ENCODE data around the gene DOCK2.

The DOCK2 gene

DNA sequence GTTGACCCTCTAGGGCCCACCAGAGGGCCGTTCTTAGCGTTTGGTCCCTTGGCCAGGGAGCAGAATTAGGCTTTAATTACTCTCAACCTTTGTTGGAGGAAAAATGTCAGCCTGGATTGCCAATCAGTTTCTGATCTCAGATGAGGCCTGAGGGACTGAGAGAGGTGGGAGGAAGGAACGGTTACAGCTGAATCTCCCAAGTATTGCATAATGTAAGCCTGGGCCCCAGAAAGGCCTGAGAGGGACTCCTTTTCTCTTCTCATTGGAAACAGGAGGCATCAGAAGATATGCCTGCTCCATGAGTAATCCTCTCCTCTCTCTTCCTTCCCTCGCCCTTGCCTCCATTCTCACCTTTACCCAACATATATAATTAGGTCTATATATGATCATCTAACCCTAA lies 237.5 kb downstream of the DOCK2 start:
- no peak for DNase-seq (ENCODE audit: low spot score)
- TF ChIP-seq, protein P1, sequence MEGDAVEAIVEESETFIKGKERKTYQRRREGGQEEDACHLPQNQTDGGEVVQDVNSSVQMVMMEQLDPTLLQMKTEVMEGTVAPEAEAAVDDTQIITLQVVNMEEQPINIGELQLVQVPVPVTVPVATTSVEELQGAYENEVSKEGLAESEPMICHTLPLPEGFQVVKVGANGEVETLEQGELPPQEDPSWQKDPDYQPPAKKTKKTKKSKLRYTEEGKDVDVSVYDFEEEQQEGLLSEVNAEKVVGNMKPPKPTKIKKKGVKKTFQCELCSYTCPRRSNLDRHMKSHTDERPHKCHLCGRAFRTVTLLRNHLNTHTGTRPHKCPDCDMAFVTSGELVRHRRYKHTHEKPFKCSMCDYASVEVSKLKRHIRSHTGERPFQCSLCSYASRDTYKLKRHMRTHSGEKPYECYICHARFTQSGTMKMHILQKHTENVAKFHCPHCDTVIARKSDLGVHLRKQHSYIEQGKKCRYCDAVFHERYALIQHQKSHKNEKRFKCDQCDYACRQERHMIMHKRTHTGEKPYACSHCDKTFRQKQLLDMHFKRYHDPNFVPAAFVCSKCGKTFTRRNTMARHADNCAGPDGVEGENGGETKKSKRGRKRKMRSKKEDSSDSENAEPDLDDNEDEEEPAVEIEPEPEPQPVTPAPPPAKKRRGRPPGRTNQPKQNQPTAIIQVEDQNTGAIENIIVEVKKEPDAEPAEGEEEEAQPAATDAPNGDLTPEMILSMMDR (conservative IDR thresholded peaks at IDR 0.05; ENCODE audit: low read depth) = no peak
- ChIA-PET CTCF (no interaction called here), POLR2A (ENCODE audit: low non-redundant PET) (no interaction called here)
- H3K27ac ChIP-seq = no peak overlapping the region

DNA sequence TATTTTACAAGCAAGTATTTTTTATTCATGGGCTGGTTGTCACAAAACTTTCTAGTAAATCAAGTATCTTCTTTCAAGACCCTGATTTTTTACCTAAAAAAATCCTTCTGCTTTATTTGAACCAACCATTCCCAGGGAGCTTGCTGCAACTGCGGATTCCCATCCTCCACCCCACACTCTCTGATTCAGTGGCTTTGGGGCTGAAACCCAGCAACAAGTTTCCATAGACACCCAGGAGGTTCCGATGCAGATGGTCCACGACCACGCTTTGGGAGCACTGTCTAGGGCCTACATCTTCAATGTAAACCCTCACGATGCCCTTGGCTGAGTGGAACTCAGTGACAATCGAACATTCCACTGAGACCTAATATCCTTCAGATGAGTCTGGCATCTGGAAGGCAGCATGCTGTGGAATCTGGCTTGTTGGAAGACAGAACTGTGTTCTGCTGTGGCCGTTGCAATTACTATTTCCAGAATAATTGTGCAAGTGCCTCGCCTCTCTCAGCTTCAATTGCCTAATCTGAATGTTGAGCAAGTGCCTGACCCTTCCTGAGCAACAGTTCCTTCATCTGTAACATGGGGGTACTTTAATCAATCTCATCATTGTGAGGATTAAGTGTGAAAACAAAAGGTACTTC lies 238.1 kb downstream of the DOCK2 start:
- H3K27ac ChIP-seq = no peak overlapping the region
- ChIA-PET POLR2A (ENCODE audit: low non-redundant PET) (no interaction called here), CTCF (no interaction called here)
- TF ChIP-seq, protein P1 (conservative IDR thresholded peaks at IDR 0.05; ENCODE audit: low read depth) = no peak
- DNase-seq (ENCODE audit: low spot score) = no peak

DNA sequence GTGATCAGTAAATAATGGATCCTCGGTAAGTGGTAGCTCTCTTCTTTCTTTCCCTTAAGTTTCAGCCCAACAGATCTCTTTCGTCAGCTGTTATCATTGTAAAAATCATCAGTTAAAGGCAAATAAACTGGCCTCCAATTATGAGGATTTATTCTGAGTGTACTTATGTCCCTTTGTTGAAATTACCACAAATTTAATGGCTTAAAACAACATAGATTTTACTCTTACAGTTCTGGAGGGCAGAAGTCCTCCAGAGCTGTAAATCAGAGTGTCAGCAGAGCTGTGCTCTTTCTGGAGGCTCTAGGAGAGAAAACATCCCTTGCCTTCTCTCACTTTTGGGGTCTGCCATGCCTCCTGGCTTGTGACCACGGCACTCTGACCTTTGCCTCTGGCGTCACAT lies 238.7 kb downstream of the DOCK2 start:
- no peak overlapping the region for H3K27ac ChIP-seq
- TF ChIP-seq, protein P1 (conservative IDR thresholded peaks at IDR 0.05; ENCODE audit: low read depth) = no peak
- DNase-seq (ENCODE audit: low spot score) = no peak
- POLR2A ChIA-PET (ENCODE audit: low non-redundant PET) = no interaction called here
- CTCF ChIA-PET = no interaction called here

DNA sequence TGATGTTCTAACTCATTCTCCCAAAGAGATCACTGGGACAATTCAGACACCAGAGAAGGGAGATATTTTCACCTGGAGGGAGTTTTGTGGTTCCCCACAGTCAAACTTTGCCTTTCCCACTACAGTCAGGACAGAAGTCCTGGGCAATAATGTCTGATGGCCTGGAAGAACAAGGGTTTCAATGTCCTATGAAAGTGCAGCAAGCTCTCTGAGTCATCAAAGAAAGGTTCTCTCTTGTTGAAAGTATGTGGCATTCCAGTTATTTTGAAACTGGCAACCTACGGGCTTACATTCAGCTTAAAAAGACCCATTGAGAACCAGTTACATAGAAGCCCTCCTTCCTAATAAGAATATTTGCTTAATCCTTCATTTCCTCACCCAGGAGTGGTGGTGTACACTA lies 239.3 kb downstream of the DOCK2 start:
- TF ChIP-seq, protein P1 (conservative IDR thresholded peaks at IDR 0.05; ENCODE audit: low read depth) = no peak
- H3K27ac ChIP-seq = no peak overlapping the region
- CTCF ChIA-PET = no interaction called here
- no peak for DNase-seq (ENCODE audit: low spot score)
- POLR2A ChIA-PET (ENCODE audit: low non-redundant PET) = no interaction called here

GRCh38 chr5:169880012-169880663 lies 243.1 kb downstream of the DOCK2 start:
- no peak overlapping the region for H3K27ac ChIP-seq
- ChIA-PET POLR2A (ENCODE audit: low non-redundant PET) (no interaction called here), CTCF (interaction anchor here (0.6 kb wide), 1 partner anchor 12 kb away, joined by 3 read pairs; no protein-coding TSS in a partner anchor)
- TF ChIP-seq, protein P1 (conservative IDR thresholded peaks at IDR 0.05; ENCODE audit: low read depth) = no peak
- DNase-seq (ENCODE audit: low spot score) = no peak

DNA sequence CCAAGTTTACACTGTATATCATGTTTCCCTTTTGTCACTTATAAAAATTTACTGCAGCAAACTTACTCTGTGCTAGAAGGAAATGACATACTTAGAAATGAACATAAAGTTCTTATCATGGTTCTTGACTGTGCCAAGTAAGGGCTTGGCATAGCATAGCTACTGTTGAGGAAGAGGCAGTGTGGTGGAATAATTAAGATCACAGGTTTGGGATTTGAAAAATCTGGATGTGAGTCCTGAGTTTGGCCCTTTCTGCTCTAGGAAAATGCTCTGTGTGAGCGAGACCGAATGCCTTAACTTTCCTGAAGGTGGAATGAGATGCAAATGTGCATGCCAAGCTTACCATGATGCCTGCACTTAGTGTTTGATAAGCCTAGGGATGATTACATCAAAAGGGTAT lies 243.7 kb downstream of the DOCK2 start:
- H3K27ac ChIP-seq = no peak overlapping the region
- DNase-seq (ENCODE audit: low spot score) = no peak
- TF ChIP-seq, protein P1 (conservative IDR thresholded peaks at IDR 0.05; ENCODE audit: low read depth) = no peak
- ChIA-PET CTCF (interaction anchor here (0.6 to 0.7 kb wide), 2 partner anchors 13 to 33 kb away, joined by 3 read pairs; no protein-coding TSS in a partner anchor), POLR2A (ENCODE audit: low non-redundant PET) (no interaction called here)
